HG03558 (cell line): ENCODE measurements around the gene PHPT1.

Source experiments
- ATAC-seq: cut with Tn5 transposase; IDR thresholded peaks from one replicate; pipeline ENCODE4 v1.9.1; 2021; ENCODE audit warnings: moderate number of reproducible peaks; ENCODE audit not compliant: unreplicated experiment; ENCODE audit errors: extremely low read depth

The PHPT1 gene

DNA sequence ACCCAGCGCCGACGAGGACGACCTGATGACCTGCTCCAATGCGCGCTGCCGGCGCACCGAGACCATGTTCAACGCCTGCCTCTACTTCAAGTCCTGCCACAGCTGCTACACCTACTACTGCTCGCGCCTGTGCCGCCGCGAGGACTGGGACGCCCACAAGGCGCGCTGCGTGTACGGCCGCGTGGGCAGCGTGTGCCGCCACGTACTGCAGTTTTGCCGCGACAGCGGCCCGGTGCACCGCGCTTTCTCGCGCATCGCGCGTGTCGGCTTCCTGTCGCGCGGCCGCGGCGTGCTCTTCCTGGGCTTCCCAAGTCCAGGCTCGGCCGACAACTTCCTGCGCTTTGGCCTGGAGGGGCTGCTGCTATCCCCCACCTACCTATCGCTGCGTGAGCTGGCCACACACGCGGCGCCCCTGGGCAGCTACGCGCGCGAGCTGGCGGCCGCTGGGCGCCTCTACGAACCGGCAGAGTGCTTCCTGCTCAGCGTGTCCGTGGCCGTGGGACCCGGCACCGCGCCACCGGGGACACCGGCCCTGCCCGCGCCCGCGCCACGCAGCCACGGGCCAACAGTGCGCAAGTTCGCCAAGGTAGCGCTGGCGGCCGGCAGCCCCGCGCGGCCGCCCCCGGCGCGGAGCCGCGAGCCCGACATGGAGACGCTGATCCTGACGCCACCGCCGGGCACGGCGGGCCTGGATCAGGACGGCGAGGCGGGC lies 2.7 kb upstream of the PHPT1 start:
- ATAC-seq = no peak

- ATAC-seq = no peak
Measured at GRCh38 chr9:136847088-136847825, 2.0 kb upstream of the PHPT1 start.

GRCh38 chr9:136847826-136848392 lies 1.3 kb upstream of the PHPT1 start:
- ATAC-seq = no peak

DNA sequence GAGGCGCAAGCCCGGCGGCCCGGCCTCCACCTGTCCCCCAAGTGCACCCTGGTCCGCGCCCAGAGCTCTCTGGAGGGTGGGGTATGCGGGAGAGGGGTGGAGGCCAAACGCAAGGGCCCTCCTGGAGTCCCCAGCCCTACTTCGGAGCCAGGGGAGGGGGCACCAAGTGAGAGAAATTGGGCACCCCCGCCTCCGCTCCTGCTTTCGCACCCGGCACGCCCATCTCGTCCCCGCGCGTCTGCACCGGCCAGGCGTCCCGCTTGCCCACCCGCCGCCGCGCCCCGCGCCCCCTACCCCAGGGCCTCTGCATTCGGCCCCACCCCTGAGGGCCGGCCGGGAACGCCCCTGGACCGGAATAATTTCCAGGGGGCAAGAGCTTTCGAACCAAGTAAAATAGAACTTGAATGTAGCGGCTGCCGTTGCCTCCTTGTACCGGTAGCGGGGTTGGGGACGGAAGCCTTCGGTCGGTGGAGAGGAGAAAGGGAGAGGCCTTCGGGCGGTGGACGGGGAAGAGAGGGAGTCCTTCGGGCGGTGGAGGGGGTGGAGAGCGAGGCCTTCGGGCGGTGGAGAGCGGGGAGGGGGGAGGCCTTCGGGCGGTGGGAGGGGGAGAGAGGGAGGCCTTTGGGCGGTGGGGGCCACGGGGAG lies 694 bp upstream of the PHPT1 start:
- no peak for ATAC-seq

GRCh38 chr9:136849960-136850865 lies 1.0 kb downstream of the PHPT1 start:
- ATAC-seq = no peak

- no peak for ATAC-seq
Measured at GRCh38 chr9:136850866-136851775, 1.9 kb downstream of the PHPT1 start.

DNA sequence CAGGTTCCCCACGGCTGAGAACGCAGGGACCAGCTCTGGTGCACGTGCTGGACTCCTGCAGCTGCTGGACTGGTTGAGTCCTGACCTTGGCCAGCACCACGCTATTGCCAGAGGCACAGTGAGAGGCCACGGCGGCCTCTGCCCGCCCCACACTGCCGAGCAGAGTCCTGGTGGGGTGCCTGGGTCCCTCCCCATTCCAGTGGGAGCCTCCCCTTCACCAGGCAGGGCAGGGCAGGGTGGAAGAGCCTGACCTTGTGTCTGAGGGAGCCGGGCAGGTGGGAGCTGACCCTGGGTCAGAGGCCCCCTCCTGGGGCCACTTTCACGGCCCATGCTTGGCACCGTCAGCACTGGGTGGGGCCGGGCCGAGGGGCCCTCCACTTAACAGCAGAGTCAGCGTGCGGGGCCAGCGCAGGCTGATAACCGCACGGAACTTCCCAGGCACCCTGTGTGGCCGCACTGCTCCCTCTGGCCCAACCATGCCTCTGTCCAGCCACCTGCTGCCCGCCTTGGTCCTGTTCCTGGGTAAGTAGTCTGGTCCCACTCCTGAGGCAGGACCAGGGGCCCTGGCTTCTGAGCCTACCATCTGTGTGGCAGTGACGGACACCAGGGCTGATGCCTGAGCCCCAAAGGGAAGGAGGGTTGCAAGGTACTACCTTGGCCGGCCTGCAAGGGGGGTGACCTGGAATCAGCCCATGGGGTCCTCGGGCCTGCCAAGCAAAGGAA lies 2.9 kb downstream of the PHPT1 start, which contains the start of gene MAMDC4:
Gene MAMDC4 (plus strand): TSS at position 406 of the 723 bp plus-strand sequence. CDS start 71 bp downstream, at position 477.
- ATAC-seq = no peak

DNA sequence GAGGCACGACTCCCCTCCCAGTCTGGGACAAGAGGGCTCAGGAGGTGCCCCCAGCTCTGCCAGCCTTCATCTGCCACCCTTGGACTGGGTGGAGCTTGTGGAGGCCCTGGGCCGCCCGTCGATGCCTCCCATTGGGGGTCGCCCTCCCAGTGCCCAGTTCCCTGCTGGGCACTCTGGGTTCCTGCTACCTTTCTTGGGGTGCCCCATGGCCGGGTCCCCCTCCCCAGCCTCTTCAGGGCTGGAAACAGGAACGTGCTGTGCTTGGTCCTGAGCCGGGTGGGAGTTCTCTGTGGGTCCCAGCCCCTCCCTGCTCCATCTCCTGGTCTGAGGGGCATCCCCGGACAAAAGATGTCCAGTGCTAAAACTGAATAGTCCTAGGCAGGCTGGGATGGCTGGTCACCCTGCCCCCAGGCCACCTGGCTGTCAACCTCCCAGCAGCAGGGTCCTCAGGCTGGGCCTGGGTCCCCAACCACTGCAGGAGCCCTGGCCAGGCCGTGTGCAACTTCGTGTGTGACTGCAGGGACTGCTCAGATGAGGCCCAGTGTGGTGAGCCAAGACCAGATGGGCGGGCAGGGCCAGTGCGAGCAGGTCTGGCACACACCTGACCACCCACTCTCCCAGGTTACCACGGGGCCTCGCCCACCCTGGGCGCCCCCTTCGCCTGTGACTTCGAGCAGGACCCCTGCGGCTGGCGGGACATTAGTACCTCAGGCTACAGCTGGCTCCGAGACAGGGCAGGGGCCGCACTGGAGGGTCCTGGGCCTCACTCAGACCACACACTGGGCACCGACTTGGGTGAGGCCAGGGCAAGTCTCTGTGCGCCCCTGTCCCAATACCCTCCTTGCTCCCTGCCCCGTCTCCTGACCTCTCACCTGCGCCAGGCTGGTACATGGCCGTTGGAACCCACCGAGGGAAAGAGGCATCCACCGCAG lies 3.7 kb downstream of the PHPT1 start:
- ATAC-seq = no peak

- ATAC-seq = no peak
Measured at GRCh38 chr9:136853596-136854112, 4.4 kb downstream of the PHPT1 start.

- ATAC-seq = no peak
Measured at GRCh38 chr9:136854113-136854841, 5.1 kb downstream of the PHPT1 start.

DNA sequence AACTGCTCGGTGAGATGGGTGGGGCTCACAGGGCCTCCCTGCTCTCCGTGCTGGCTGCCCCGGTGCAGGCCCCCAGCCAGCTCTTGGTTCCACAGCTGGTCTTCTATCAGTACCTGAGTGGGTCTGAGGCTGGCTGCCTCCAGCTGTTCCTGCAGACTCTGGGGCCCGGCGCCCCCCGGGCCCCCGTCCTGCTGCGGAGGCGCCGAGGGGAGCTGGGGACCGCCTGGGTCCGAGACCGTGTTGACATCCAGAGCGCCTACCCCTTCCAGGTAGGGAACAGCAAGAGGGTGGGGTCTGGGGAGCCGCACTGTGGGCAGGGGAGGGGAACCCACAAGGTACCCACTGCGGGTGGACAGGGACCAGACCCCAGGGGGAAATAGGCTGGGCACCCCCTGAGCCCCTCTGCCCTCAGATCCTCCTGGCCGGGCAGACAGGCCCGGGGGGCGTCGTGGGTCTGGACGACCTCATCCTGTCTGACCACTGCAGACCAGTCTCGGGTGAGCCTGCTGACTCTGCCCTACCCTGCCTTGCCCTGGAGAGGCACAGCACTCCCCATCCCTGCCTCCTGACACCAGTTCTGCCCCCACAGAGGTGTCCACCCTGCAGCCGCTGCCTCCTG lies 5.7 kb downstream of the PHPT1 start:
- no peak for ATAC-seq

GRCh38 chr9:136855461-136856078 lies 6.4 kb downstream of the PHPT1 start:
- no peak for ATAC-seq

DNA sequence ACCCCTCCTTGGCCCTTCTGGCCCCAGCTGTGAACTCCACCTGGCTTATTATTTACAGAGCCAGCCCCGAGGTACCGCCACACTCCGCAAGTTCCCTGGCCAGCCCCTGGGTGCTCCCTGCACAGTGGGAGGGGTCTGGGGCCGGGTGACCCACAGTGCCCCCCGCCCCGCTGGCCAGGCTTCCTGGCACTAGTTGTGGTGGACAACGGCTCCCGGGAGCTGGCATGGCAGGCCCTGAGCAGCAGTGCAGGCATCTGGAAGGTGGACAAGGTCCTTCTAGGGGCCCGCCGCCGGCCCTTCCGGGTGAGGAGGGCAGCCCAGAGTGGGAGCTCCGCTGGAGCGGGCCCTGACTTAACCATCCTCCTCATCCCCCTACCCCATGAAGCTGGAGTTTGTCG lies 6.9 kb downstream of the PHPT1 start:
- no peak for ATAC-seq

GRCh38 chr9:136856541-136857141 lies 7.4 kb downstream of the PHPT1 start:
- no peak for ATAC-seq

GRCh38 chr9:136857166-136857565 lies 8.0 kb downstream of the PHPT1 start:
- ATAC-seq = no peak
